Keratinocyte (primary cell): ENCODE measurements around the gene FBXW10. TPM values are rescaled to one million over a fixed set of nuclear protein-coding genes. Genes with fewer than 3 reads are reported as not detected.

Experiments
- polyA plus RNA-seq, 5 experiments: library from polyadenylated mRNA; depleted of rRNA in 3 of 5; stranded (reverse) in 3 of 5; stranded (forward) in 1 of 5; unstranded in 1 of 5; fragments of >200 nt; gene quantifications; 1 replicate in 1 of 5; 2 replicates in 3 of 5; 3 replicates in 1 of 5; pipeline versions ENCODE4 v1.2.1 to v1.2.3, GENCODE V29; 2011 to 2012; ENCODE audit warnings: missing spikeins in 2 of 5, low read depth in 1 of 5, low replicate concordance in 1 of 5
- small RNA-seq, 3 experiments: library from RNA; depleted of rRNA; stranded (forward); fragments of <200 nt; gene quantifications; one replicate each; pipeline ENCODE3, GENCODE V24; 2012; ENCODE audit warnings: low read depth in 3 of 3, low replicate concordance in 1 of 3; ENCODE audit not compliant: insufficient read length in 3 of 3

The FBXW10 gene
- polyA plus RNA-seq, 1 donor (not counting 4 experiments of a cell fraction or from before 2014, with no cell fraction given) = 0.25 TPM

Small RNA genes within 50 kb of the gene (small RNA-seq; reads per million reads assigned to genes)
- 0 reads per million in 3 experiments for gene AC026271.4

Other genes starting within 250 kb of the FBXW10 start
- not detected in 3 replicates for gene TBC1D28, start 99.7 kb upstream of the FBXW10 start, polyA plus RNA-seq
- 2.0 to 4.1 TPM (median 3.1 TPM) in 3 replicates for gene FOXO3B, start 61.7 kb upstream of the FBXW10 start, polyA plus RNA-seq
- gene TVP23B, start 37.1 kb downstream of the FBXW10 start, polyA plus RNA-seq = 35.7 to 76.5 TPM (median 53.0 TPM) in 3 replicates
- 26.3 to 39.1 TPM (median 27.2 TPM) in 3 replicates for gene PRPSAP2, start 114.1 kb downstream of the FBXW10 start, polyA plus RNA-seq
- gene SLC5A10, start 208.1 kb downstream of the FBXW10 start, polyA plus RNA-seq = 0.02 to 0.04 TPM in 2 of 3 replicates, not detected in the other